DMS153 (cell line): ENCODE results near the gene PBX1.

Experiments used
- DNase-seq: peaks from one replicate; lab custom pipeline; 2025; lab: John Stamatoyannopoulos, UW

The PBX1 gene

DNA sequence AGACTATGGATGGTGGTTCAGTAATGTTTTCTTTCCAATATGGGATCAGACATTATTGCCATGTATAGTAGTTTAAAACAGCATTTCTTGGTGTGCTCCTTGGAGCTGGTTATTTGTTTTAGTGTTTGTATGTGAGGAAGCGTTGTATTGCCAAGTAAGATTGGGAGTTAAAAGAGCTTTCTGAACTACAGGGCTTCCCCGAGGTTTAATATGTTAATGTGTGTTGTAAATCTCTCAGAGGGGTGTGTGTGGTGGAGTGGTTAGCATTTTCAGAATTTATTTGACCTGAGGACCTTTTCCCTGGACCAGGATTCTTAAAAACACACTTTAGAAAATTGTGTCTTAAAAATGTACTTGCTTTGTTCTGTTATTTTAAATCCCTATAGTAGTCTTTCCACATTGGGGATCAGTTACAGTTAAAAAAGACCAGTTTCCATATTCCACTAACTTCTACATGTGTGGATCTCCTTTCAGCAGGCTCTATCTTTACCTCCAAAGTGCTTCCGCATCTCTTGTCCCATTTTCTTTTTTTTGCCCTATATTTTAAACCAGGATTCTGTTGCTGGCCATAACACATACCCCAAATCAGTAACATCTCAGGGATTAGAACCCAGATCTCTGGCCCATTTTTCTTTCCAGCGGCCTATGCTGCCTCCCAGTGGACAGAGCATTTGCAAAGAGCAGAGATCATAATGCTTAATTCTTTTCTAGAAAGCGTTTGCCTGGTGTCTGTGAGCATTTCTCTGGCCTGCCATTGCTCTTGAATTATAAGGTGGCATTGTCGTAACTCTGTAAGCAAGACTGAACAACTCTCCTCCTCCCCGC lies 58.6 kb downstream of the PBX1 start:
- DNase-seq: no peak

DNA sequence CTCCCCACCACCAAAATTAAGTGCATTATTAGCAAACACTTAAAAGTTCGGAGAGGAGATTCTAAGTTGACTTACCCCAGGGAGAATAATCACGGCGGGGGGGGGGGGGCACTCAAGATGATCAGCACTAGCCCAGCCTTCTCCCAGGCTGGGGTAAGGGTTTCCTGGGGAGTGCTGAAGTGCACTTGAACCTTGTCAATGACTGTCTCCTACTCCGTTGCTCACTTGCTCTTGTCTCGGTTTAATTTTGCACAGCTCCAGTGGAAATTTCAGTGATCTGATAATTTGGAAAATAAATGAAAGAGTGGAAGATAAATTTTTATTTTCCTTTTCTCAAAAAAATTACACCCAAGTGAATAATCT lies 59.2 kb downstream of the PBX1 start:
- no peak for DNase-seq

GRCh38 chr1:164619006-164619784 lies 60.2 kb downstream of the PBX1 start:
- no peak for DNase-seq

GRCh38 chr1:164622068-164622845 lies 63.3 kb downstream of the PBX1 start:
- no peak for DNase-seq

DNA sequence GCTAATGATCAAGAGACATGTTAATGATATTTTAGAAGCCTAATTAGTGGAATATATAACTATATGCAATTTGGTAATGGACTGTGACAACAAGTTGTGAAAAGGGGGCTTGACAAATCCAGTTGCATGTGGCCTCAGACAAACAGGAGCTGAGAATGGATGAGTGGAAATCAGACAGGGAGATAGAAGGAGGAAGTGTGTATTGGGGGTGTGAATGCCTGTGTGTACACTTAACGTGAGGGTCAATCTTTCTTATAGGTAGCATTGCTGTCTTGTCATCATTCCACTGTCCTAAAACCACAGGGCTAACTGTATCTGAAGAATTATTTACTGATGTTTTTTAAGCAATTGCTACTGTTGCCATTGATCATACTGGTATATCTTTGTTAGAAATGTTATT lies 64.8 kb downstream of the PBX1 start:
- no peak for DNase-seq

DNA sequence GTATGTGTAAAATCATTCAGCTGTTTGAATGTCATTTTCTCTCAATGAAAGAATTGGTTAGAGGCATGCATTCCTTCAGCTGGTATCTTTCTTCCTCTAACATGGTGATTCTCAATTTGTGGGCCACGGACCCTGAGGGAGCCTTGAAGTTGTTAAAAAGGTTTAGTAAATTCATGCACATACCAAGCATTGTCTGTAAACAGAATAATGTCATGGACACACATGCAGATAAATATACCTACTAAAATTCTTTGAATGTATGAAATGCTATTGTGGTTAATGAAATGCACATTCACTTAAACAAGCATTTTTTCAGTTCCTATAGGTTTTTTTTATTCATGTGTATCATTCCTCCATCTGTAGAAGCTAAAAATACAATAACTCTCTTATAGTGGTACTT lies 65.4 kb downstream of the PBX1 start:
- no peak for DNase-seq

DNA sequence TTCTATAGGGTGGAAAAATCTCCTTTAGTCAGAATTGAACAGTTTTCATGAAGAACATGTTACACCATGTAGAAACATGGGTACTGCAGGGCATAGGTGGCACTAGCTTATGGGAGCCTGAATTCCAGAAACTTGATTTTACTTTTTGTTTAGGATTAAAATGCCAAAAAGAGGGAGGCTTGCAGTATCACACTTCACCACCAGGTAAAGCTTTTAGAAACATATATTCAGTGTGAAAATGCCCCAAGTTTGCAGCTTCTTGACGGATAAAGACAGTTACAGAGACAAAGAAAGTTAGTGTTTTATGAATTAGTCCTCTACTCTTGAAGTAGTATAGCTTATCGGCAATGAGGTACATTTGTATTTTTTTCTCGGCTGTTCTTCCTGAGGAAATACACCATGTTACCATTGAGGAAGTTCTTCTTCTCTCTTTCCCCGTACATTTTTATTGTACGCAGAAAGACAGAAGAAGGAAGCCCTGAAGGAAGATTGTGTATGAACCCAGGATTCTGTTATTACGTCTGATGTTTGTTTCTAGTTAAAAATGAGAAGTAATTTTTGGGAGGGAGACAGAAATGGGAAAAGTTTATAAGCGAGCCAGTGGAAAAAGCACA lies 66.1 kb downstream of the PBX1 start:
- DNase-seq: no peak

GRCh38 chr1:164628772-164629171 lies 69.8 kb downstream of the PBX1 start:
- no peak for DNase-seq

- DNase-seq: no peak
Observed at GRCh38 chr1:164629971-164630370, 71.0 kb downstream of the PBX1 start.

GRCh38 chr1:164630626-164631396 lies 71.8 kb downstream of the PBX1 start:
- DNase-seq: no peak

- no peak for DNase-seq
Observed at GRCh38 chr1:164631751-164632150, 72.8 kb downstream of the PBX1 start.

- DNase-seq: no peak
Observed at GRCh38 chr1:164633997-164634396, 75.0 kb downstream of the PBX1 start.

- DNase-seq: no peak
Observed at GRCh38 chr1:164635059-164635802, 76.2 kb downstream of the PBX1 start.

GRCh38 chr1:164635803-164636731 lies 77.1 kb downstream of the PBX1 start:
- DNase-seq: no peak

GRCh38 chr1:164636757-164637156 lies 77.8 kb downstream of the PBX1 start:
- no peak for DNase-seq

DNA sequence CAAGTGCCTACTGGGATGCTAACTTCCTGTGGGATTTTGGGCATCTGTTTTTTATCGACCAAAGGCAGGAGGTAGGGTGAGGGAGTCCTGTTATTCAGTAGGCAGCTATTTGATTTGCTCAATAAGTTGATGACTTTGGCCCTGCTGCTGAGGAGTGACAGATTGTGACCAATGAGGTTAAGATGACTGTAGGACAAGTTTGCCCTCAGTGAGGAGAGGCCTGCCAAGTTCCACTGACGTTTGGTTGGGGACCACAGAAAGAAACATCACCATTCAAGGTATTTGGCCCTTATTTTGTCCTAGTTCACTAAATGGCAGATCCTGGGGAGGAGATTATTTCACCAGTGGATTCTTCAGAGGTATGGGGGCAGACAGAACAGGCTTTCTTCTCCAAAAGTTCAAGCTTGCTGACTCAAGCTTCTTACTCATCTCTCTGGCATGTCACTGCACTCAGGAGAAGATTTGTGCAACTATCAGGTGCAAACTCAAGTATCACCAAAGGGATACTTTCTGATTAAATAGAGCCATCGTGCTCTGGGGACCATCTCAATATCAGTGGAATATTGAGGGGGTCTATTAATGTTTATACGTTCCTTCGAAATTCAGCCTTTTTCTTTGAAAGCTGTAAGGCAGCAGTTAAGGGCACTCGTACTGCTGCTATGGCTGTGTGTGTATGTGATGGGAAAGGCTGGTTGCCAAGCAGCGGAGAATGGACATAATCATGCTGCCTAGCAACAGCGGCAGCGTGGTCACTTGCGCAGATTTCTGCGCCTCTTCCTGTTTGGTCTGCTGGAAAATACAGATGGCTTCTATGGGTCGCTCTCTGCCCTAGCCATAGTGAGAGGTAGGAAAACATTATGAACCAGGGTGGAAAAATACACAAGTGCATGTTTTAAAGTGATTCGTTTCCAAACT lies 78.7 kb downstream of the PBX1 start:
- peak; percentile 95 for DNase-seq

DNA sequence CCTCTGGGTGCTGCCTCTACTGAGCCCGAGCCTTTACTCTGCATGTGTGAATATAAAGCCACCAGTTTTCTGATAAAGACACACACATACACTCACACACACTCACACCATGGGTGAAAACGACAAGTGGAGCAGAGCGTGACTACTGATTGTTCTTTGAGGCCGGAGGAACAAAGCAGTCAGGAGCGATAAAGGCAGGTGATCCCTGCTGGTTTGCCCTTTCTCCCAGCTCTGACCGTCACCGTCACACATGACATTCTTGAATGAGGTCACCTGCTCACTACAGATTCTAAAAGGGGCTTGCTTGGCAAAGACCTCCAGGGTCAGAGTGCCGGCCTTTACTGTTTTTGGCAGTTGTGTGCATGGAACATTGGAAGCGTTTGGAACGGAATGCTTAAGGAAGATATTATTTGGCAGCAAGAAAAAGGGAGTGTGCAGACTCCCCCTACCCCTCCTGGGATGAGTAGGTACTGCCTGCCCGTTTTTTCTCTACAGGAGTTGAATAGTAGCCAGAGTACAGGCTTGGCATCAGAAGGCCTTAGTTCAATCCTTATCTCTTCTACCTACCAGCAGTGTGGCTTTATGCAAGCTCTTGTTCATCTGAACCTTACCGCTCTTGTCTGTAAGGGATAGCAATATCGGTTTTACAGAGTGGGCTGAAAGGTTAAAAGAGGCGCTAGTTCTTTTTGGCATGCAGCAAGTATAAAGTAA lies 79.7 kb downstream of the PBX1 start:
- peak; percentile 32 for DNase-seq
